HepG2 (cell line): ENCODE data around the gene PPP4R2. TPM values are rescaled to one million over a fixed set of nuclear protein-coding genes. Genes with fewer than 3 reads are reported as not detected.

Source experiments
- ATAC-seq: fragments of 200-7000 bp; cut with Tn5 transposase; 3 replicates; pipeline ENCODE4 v1.9.1; 2020; ENCODE audit warnings: mild to moderate bottlenecking, moderate library complexity
- BruUV-seq: library from RNA; stranded (reverse); fragments of 400-500 nt; replicated peaks from 2 replicates; lab custom pipeline; 2021; lab: Mats Ljungman, UMichigan
- CTCF ChIA-PET: fragments of 300-600 bp; formaldehyde crosslinking; extraction: SDS; loops from one replicate; lab custom pipeline; 2021; ENCODE audit warnings: low total read pairs, inconsistent platforms, low intra/inter-chr PET ratio; lab: Yijun Ruan, JAX
- POLR2A ChIA-PET: fragments of 350-600 bp; sonication (Branson Sonifier 250); formaldehyde crosslinking; loops from one replicate; lab custom pipeline; 2020; ENCODE audit warnings: antibody characterized with exemption, inconsistent platforms; lab: Yijun Ruan, JAX
- DNase-seq: peaks from one replicate; pipeline ENCODE4 v3.0.0-alpha.2; 2015; ENCODE audit warnings: low spot score
- FAIRE-seq: peaks from 3 replicates; lab custom pipeline; 2011; peaks lifted over from hg19 to GRCh38; lab: Jason Lieb, UNC
- H2AFZ ChIP-seq: one replicate; pipeline ENCODE4 v1.6.1; 2011; ENCODE audit warnings: low read length, inconsistent platforms
- H3K27ac ChIP-seq: fragments of 300-600 bp; 3 replicates; pipeline ENCODE4 v1.8.0; 2011; ENCODE audit warnings: mixed run types, mild to moderate bottlenecking, mixed read lengths, low read length, inconsistent platforms; ENCODE audit not compliant: insufficient read depth; ENCODE audit errors: extremely low read length
- H3K27me3 ChIP-seq, 2 experiments: fragments of 200-600 bp in 1 of 2; 2 replicates in 1 of 2; 3 replicates in 1 of 2; pipeline versions ENCODE4 v1.6.0 to v1.8.0; 2011; ENCODE audit warnings: low read length in 2 of 2, mild to moderate bottlenecking in 2 of 2, moderate library complexity in 2 of 2, inconsistent platforms in 1 of 2; ENCODE audit not compliant: insufficient read depth in 2 of 2, control insufficient read depth in 1 of 2
- H3K36me3 ChIP-seq, 2 experiments: fragments of 200-600 bp in 1 of 2; replicated peaks in 1 of 2; 2 replicates in 1 of 2; 3 replicates in 1 of 2; pipeline versions ENCODE4 v1.5.1 to v1.8.0; 2011; ENCODE audit warnings: low read length in 2 of 2, inconsistent platforms in 1 of 2; ENCODE audit not compliant: insufficient read depth in 2 of 2, control insufficient read depth in 1 of 2
- H3K4me1 ChIP-seq: 2 replicates; pipeline ENCODE4 v1.5.1; 2012; ENCODE audit warnings: low read length, inconsistent platforms; ENCODE audit not compliant: insufficient read depth
- H3K4me2 ChIP-seq: 2 replicates; pipeline ENCODE4 v1.6.0; 2011; ENCODE audit warnings: low read depth, low read length, inconsistent platforms
- H3K4me3 ChIP-seq, 3 experiments: fragments of 200-600 bp in 1 of 3; sonication (generic), shearing (Covaris generic) in 1 of 3; replicated peaks in 1 of 3; 2 replicates each; pipeline ENCODE4 v1.5.1; 2011 to 2016; ENCODE audit warnings: low read length in 3 of 3, inconsistent platforms in 2 of 3, low read depth in 2 of 3, mild to moderate bottlenecking in 2 of 3, control low read depth in 1 of 3, mixed read lengths in 1 of 3; ENCODE audit not compliant: insufficient read depth in 1 of 3
- H3K79me2 ChIP-seq: one replicate; pipeline ENCODE4 v1.6.1; 2011; ENCODE audit warnings: low read length, inconsistent platforms; ENCODE audit not compliant: insufficient read depth
- H3K9ac ChIP-seq: 2 replicates; pipeline ENCODE4 v1.6.0; 2011; ENCODE audit warnings: mild to moderate bottlenecking, low read depth, low read length, inconsistent platforms; ENCODE audit not compliant: insufficient read depth
- H3K9me3 ChIP-seq: 2 replicates; pipeline ENCODE4 v1.5.1; 2012; ENCODE audit warnings: mild to moderate bottlenecking, low read length
- H4K20me1 ChIP-seq: 2 replicates; pipeline ENCODE4 v1.6.0; 2011; ENCODE audit warnings: inconsistent platforms, mild to moderate bottlenecking, low read length, moderate library complexity; ENCODE audit not compliant: insufficient read depth
- FOXO1 ChIP-seq: sonication (generic); formaldehyde crosslinking; IDR thresholded peaks from 2 replicates; pipeline ENCODE4 v1.4.0; 2020; ENCODE audit warnings: missing genetic modification reagents
- FOXO4 ChIP-seq: sonication (generic); formaldehyde crosslinking; conservative IDR thresholded peaks from 2 replicates; pipeline ENCODE4 v1.8.1; 2023; ENCODE audit warnings: missing genetic modification reagents
- RARA ChIP-seq: IDR thresholded peaks from 2 replicates; pipeline ENCODE4 v1.6.1; 2016; ENCODE audit warnings: missing genetic modification reagents, missing compliant biosample characterization
- WGBS: methylation state at CpG from one replicate; pipeline ENCODE4 v1.1.6; 2017; ENCODE audit warnings: low lambda C conversion rate; 5-methylcytosine and 5-hydroxymethylcytosine counted together
- in situ Hi-C: cut with HindIII; loops from 2 replicates; pipeline ENCODE4 v1.10.0; 2017; ENCODE audit warnings: low pct_unique_long_range_greater_than_20kb; ENCODE audit not compliant: extremely low pct_ligation_motif_present
- intact Hi-C: fragments of 100-400 bp; cut with micrococcal nuclease; formaldehyde crosslinking; loops from one replicate; pipeline ENCODE4 v1.10.0; 2022; ENCODE audit not compliant: unreplicated experiment
- polyA plus RNA-seq, 8 experiments: library from polyadenylated mRNA; depleted of rRNA in 3 of 8; stranded (reverse) in 7 of 8; unstranded in 1 of 8; fragments of >200 nt; fragmentation: Illumina TruSeq in 4 of 8; extraction: Trizol in 4 of 8; gene quantifications; 2 replicates each; pipeline versions ENCODE4 v1.2.1 to v1.2.3, GENCODE V29; 2011 to 2016; ENCODE audit warnings: low read depth in 4 of 8, missing spikeins in 1 of 8, mixed read lengths in 1 of 8; ENCODE audit not compliant: insufficient read depth in 1 of 8
- total RNA-seq, 5 experiments: library from RNA; depleted of rRNA; stranded (reverse); fragments of >200 nt; fragmentation: Illumina TruSeq; extraction: Trizol; gene quantifications; 2 replicates each; pipeline ENCODE4 v1.2.3, GENCODE V29; 2016; ENCODE audit warnings: low read depth in 1 of 5
- TF ChIP-seq, protein P1 (sequence below): sonication (generic); formaldehyde crosslinking; IDR thresholded peaks from 2 replicates; pipeline ENCODE4 v1.5.0; 2020; ENCODE audit warnings: missing genetic modification reagents
- TF ChIP-seq, protein P2 (sequence below): sonication (generic); formaldehyde crosslinking; IDR thresholded peaks from 2 replicates; pipeline ENCODE4 v1.9.0; 2022; ENCODE audit warnings: low read depth, missing genetic modification reagents
- TF ChIP-seq, protein P3 (sequence below): sonication (generic); formaldehyde crosslinking; IDR thresholded peaks from 2 replicates; pipeline ENCODE4 v1.4.0; 2020; ENCODE audit warnings: missing genetic modification reagents, mild to moderate bottlenecking, borderline replicate concordance

PPP4R2 gene
- total and polyA plus RNA-seq, 2 of the 13 experiments (the other 11 are each of a cell fraction or from before 2014, with no cell fraction given): 22.3 to 161 TPM

DNA sequence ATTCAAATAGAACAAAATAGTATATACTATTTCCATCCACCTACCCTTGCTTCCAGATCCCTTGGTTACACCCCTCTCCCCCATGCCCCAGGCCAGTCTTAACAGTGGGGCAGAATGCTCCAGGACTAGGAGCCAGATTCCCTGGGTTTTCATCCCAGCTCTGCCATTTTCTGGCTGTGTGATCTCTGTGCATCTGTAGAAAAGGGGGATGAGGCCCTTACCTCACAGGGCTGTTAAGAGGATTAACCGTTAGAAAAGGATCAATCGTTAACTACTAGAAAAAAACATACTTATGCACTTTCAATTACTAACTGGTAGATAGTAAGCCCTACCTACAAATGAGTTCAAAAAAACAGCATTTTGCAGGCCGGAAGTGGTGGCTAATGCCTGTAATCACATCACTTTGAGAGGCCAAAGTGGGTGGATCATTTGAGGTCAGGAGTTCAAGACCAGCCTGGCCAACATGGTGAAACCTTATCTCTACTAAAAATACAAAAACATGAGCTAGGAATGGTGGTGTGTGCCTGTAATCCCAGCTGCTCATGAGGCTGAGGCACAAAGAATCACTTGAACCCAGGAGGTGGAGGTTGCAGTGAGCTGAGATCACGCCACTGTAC is 76.6 kb downstream of the PPP4R2 start:
- H3K9me3 ChIP-seq: no peaks in the 10 kb centered on the region
- H3K4me3 ChIP-seq: no peak overlapping the region
- no peak overlapping the region for H3K27ac ChIP-seq
- 35% methylated on average over 4 of the region's 4 CpGs for WGBS
- H3K36me3 ChIP-seq: no peaks in the 10 kb centered on the region
- no TSS peak for BruUV-seq
- TF ChIP-seq, protein P1, sequence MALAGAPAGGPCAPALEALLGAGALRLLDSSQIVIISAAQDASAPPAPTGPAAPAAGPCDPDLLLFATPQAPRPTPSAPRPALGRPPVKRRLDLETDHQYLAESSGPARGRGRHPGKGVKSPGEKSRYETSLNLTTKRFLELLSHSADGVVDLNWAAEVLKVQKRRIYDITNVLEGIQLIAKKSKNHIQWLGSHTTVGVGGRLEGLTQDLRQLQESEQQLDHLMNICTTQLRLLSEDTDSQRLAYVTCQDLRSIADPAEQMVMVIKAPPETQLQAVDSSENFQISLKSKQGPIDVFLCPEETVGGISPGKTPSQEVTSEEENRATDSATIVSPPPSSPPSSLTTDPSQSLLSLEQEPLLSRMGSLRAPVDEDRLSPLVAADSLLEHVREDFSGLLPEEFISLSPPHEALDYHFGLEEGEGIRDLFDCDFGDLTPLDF: no peak
- TF ChIP-seq, protein P2, sequence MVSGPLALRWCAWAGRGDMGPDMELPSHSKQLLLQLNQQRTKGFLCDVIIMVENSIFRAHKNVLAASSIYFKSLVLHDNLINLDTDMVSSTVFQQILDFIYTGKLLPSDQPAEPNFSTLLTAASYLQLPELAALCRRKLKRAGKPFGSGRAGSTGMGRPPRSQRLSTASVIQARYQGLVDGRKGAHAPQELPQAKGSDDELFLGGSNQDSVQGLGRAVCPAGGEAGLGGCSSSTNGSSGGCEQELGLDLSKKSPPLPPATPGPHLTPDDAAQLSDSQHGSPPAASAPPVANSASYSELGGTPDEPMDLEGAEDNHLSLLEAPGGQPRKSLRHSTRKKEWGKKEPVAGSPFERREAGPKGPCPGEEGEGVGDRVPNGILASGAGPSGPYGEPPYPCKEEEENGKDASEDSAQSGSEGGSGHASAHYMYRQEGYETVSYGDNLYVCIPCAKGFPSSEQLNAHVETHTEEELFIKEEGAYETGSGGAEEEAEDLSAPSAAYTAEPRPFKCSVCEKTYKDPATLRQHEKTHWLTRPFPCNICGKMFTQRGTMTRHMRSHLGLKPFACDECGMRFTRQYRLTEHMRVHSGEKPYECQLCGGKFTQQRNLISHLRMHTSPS (CRISPR knock-in tag): no peak
- TF ChIP-seq FOXO4 (CRISPR knock-in tag) (0 out of 2 replicates have a peak, but pooled peaks have one; percentile 23), RARA (CRISPR knock-in tag) (peak; percentile 15; the same call in 1 of the 2 replicates), FOXO1 (CRISPR knock-in tag) (no peak)
- TF ChIP-seq, protein P3, sequence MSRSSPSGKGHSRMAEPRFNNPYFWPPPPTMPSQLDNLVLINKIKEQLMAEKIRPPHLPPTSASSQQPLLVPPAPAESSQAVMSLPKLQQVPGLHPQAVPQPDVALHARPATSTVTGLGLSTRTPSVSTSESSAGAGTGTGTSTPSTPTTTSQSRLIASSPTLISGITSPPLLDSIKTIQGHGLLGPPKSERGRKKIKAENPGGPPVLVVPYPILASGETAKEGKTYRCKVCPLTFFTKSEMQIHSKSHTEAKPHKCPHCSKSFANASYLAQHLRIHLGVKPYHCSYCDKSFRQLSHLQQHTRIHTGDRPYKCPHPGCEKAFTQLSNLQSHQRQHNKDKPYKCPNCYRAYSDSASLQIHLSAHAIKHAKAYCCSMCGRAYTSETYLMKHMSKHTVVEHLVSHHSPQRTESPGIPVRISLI: 0 out of 2 replicates have a peak, but pooled peaks have one; percentile 21
- TF ChIP-seq, all 625 proteins: peak for 3
- Histone ChIP-seq H3K4me2 (no peak overlapping the region), H3K27me3 (no peaks in the 10 kb centered on the region), H2AFZ (no peak overlapping the region), H3K79me2 (no peaks in the 10 kb centered on the region), H4K20me1 (no peaks in the 10 kb centered on the region), H3K9ac (no peak overlapping the region), H3K4me1 (peaks cover 8% of the 10 kb centered on the region)
- ATAC-seq (peak; percentile 42), FAIRE-seq (no peak), DNase-seq (peak; percentile 15)
- POLR2A ChIA-PET: no interaction called here
- CTCF ChIA-PET: no interaction called here
- intact Hi-C loops (no loop called here), in situ Hi-C loops (loop anchor here (25.0 kb wide), 1 partner anchor 661 kb away; no protein-coding TSS in a partner anchor)
